ENCODE measurements around the gene USP2. TPM values are rescaled to one million over a fixed set of nuclear protein-coding genes. Genes with fewer than 3 reads are reported as not detected.

The USP2 gene
- total RNA-seq, 4 donors from 2014 or later: 4.6 to 10.0 (median 6.6) TPM

- Histone ChIP-seq H3K27me3 (no peaks in the 10 kb centered on the region), H3K9me3 (no peaks in the 10 kb centered on the region), H3K36me3 (no peaks in the 10 kb centered on the region), H3K4me3 (peak overlapping the region in 1 of 2 donors; percentile 18), H3K4me1 (peaks cover 0 to 75% (median 38%) of the 10 kb centered on the region in 3 donors), H3K27ac (peak overlapping the region; percentile 62 to 97 (median 94))
- TF ChIP-seq POLR2A (IDR thresholded peaks at IDR 0.05) (peak in 1 of 2 donors; percentile 21), POLR2AphosphoS5 (IDR thresholded peaks at IDR 0.05) (peak; percentile 64), CTCF (IDR thresholded peaks at IDR 0.05) (peak in 1 of 4 experiments; percentile 8), EP300 (IDR thresholded peaks at IDR 0.05) (no peak)
- WGBS, 2 donors (ENCODE audit: low coverage in 1 of 2): 38% methylated on average over 1 of the region's 11 CpGs; no CpG with 5 or more reads in 1 of the 2 donors
- peak; percentile 24 for ATAC-seq
Observed at GRCh38 chr11:119376197-119376847, 5.2 kb downstream of the USP2 start.

GRCh38 chr11:119375337-119376196 is 5.9 kb downstream of the USP2 start:
- peaks cover 0 to 75% (median 37%) of the 10 kb centered on the region in 3 donors for H3K4me1 ChIP-seq
- peak; percentile 79 for ATAC-seq
- TF ChIP-seq POLR2A (IDR thresholded peaks at IDR 0.05) (no peak), POLR2AphosphoS5 (IDR thresholded peaks at IDR 0.05) (peak; percentile 94)

GRCh38 chr11:119374632-119375336 is 6.7 kb downstream of the USP2 start:
- Histone ChIP-seq H3K36me3 (no peaks in the 10 kb centered on the region), H3K27ac (peak overlapping the region; percentile 62 to 97 (median 94)), H3K4me3 (no peak overlapping the region), H3K27me3 (no peaks in the 10 kb centered on the region), H3K4me1 (peaks cover 0 to 80% (median 45%) of the 10 kb centered on the region in 3 donors), H3K9me3 (no peaks in the 10 kb centered on the region)
- WGBS, 2 donors (ENCODE audit: low coverage in 1 of 2): 33 to 75% methylated on average over 2 to 3 of the region's 11 CpGs
- no peak for ATAC-seq
- TF ChIP-seq POLR2A (IDR thresholded peaks at IDR 0.05) (no peak), CTCF (IDR thresholded peaks at IDR 0.05) (no peak), POLR2AphosphoS5 (IDR thresholded peaks at IDR 0.05) (no peak), EP300 (IDR thresholded peaks at IDR 0.05) (no peak)

More at GRCh38 chr11:119375337-119376196, 5.9 kb downstream of the USP2 start:
- H3K9me3 ChIP-seq: no peaks in the 10 kb centered on the region
- H3K36me3 ChIP-seq: no peaks in the 10 kb centered on the region
- 36 to 52% methylated on average over 4 to 6 of the region's 14 CpGs for WGBS, 2 donors (ENCODE audit: low coverage in 1 of 2)
- H3K27me3 ChIP-seq: no peaks in the 10 kb centered on the region
- H3K27ac ChIP-seq: peak overlapping the region; percentile 62 to 97 (median 94)
- H3K4me3 ChIP-seq: peak overlapping the region in 1 of 2 donors; percentile 18

- Histone ChIP-seq H3K27me3 (no peaks in the 10 kb centered on the region), H3K4me1 (peaks cover 0 to 88% (median 51%) of the 10 kb centered on the region in 3 donors), H3K4me3 (no peak overlapping the region), H3K9me3 (no peaks in the 10 kb centered on the region), H3K27ac (peak overlapping the region; percentile 62 to 97 (median 94)), H3K36me3 (no peaks in the 10 kb centered on the region)
- TF ChIP-seq CTCF (IDR thresholded peaks at IDR 0.05) (peak in 3 of 4 experiments; percentile 92 to 93 (median 93)), POLR2AphosphoS5 (IDR thresholded peaks at IDR 0.05) (peak; percentile 38), EP300 (IDR thresholded peaks at IDR 0.05) (no peak)
- peak; percentile 61 for ATAC-seq
- WGBS, 2 donors (ENCODE audit: low coverage in 1 of 2): 53% methylated on average over 3 of the region's 5 CpGs; no CpG with 5 or more reads in 1 of the 2 donors
Observed at GRCh38 chr11:119373921-119374631, 7.4 kb downstream of the USP2 start.
